ENCODE data around the gene PRMT9.
A peak's percentile ranks its signal among the peaks of the same experiment; 100 is the strongest.

PRMT9 gene

DNA sequence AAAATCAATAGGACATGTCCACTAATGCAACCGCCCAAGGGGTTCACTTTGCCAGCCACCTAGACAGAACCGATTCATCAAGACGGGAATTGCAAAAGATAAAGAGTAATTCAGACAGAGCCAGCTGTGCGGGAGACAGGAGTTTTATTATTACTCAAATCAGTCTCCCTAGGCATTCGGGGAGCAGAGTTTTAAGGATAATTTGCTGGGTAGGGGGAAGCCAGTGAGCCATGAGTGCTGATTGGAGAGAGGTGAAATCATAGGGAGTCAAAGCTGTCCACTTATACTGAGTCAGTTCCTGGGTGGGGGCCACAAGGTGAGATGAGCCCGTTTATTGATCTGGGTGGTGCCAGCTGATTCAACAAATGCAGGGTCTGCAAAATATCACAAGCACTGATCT, 58.2 kb downstream of the PRMT9 start:
- DNase-seq (ENCODE audit: low read depth) = no peak
- TF ChIP-seq, protein P1, sequence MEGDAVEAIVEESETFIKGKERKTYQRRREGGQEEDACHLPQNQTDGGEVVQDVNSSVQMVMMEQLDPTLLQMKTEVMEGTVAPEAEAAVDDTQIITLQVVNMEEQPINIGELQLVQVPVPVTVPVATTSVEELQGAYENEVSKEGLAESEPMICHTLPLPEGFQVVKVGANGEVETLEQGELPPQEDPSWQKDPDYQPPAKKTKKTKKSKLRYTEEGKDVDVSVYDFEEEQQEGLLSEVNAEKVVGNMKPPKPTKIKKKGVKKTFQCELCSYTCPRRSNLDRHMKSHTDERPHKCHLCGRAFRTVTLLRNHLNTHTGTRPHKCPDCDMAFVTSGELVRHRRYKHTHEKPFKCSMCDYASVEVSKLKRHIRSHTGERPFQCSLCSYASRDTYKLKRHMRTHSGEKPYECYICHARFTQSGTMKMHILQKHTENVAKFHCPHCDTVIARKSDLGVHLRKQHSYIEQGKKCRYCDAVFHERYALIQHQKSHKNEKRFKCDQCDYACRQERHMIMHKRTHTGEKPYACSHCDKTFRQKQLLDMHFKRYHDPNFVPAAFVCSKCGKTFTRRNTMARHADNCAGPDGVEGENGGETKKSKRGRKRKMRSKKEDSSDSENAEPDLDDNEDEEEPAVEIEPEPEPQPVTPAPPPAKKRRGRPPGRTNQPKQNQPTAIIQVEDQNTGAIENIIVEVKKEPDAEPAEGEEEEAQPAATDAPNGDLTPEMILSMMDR (conservative IDR thresholded peaks at IDR 0.05; ENCODE audit: low read length) = no peak
- no peak overlapping the region for H3K4me3 ChIP-seq (ENCODE audit: low read length)

DNA sequence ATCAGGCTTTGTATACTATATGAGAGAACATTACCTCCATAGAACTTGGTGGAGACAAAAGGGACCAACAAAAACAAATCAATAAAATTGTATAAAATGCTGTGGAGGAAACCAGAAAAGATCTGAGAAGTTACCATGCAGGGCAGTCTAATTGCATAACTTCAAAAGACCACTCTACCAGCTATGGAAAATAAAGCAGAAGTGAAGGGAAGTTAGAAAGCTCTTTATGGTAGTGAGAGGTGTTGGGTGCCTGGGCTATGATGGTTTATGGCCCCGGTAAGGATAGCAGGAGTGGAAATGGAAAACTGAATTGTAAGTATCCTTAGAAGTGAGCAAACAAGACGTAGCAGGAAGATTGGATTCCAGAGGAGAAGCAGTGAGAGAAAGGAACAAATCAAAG, 63.6 kb downstream of the PRMT9 start:
- TF ChIP-seq, protein P1 (conservative IDR thresholded peaks at IDR 0.05; ENCODE audit: low read length) = no peak
- H3K4me3 ChIP-seq (ENCODE audit: low read length) = no peak overlapping the region
- DNase-seq (ENCODE audit: low read depth) = no peak

DNA sequence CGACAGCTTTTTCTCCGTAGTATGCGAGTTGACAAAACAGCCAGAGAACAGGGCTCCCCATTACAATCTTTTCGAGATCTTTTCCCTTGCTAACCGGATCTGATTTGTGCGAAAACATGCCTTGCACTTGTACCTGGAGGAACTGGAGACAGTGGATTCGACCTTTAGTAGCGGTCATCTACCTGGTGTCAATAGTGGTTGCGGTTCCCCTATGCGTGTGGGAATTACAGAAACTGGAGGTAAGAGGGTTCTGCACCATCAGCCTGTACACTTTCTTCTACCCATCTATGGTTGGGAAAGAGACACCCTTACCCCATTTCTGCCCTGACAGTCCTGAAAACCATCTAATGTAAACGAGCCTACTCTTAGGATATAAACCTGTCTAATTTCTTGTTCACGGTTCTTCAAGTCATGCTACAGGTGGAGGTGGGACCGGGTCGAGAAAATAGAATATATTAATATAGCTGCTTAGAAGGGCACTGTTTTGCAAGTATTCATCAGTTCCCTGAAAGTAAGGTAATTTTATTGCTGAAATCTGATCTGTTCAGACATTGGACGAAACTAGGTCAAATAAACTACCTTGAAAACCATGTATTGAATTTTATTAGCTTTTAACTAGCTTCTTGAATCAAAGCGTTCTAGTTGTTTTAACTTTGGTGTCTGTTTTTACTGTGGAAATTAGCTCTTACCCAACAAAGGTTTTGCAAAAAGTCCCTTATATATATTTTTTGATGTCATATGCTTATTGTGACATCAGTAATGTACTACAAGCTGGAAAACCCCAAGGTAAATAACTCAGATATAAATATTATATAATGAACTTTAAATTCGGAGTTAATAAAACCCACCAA, 65.9 kb downstream of the PRMT9 start:
- no peak for DNase-seq (ENCODE audit: low read depth)
- TF ChIP-seq, protein P1 (conservative IDR thresholded peaks at IDR 0.05; ENCODE audit: low read length) = no peak
- peak overlapping the region; percentile 95 for H3K4me3 ChIP-seq (ENCODE audit: low read length)

DNA sequence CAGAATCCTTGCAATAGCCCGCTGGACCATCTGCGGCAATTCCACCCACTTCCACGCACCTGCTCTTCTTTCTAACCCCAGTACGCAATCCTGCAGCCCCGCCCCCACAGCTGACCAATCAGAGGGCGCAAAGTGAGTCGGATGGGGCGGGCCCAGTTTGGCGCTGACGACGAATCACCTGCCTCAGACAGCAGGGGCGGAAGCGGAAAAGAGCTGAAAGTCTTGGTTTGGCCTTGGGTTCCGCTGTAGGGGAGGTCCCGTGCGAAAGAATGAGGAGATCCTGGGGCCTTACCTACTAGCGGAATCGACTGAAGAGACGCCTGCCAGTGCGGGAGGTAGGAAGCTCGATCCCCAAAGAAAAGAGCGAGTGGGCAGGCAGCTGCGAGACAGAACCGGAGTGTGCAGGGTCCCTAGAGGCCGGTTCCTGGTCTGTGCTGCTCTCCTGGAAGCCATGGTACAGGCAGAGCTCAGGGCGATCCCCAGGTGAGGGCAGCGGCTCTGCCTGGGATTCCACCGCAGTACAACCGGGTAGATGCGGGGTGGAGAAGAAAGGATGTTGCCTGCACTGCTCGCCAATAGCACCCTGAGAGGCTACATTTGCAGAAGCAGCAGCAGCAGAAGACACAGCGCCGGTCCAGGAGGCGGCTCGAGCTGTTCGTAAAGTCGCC, 66.7 kb downstream of the PRMT9 start, which contains the start of gene TMEM184C:
Gene TMEM184C (plus strand): TSS at position 225 of the 668 bp plus-strand sequence. CDS start 560 bp downstream, outside the sequence.
- TF ChIP-seq, protein P1 (conservative IDR thresholded peaks at IDR 0.05; ENCODE audit: low read length) = peak; percentile 23; the same call in 1 of the 2 replicates
- peak within 1 kb of the TSS; percentile 95 for H3K4me3 ChIP-seq (ENCODE audit: low read length)
- DNase-seq (ENCODE audit: low read depth) = peak; percentile 89

DNA sequence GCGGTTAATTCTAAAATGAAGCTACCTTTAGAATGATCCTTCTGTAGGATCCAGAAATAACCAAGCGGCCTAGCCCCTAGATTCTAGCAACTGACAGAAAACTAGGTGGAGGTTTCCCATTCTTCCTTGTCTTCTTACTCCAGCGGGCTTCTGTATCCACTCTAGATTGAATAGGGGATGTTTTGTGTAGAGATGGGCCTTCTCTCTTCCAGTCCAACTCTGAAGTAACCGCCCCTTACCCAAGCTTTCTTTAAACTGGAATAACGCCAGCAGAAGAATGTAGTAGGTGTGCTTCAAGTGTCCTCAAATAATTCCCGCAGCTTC, 67.2 kb downstream of the PRMT9 start:
- peak overlapping the region; percentile 95 for H3K4me3 ChIP-seq (ENCODE audit: low read length)
- no peak for DNase-seq (ENCODE audit: low read depth)
- TF ChIP-seq, protein P1 (conservative IDR thresholded peaks at IDR 0.05; ENCODE audit: low read length) = no peak

- H3K4me3 ChIP-seq (ENCODE audit: low read length) = no peak overlapping the region
- TF ChIP-seq, protein P1 (conservative IDR thresholded peaks at IDR 0.05; ENCODE audit: low read length) = no peak
- DNase-seq (ENCODE audit: low read depth) = peak; percentile 36
Measured at GRCh38 chr4:147610686-147611085, 73.3 kb downstream of the PRMT9 start.

GRCh38 chr4:147607471-147607870, 76.5 kb downstream of the PRMT9 start:
- DNase-seq (ENCODE audit: low read depth) = no peak
- H3K4me3 ChIP-seq (ENCODE audit: low read length) = no peak overlapping the region
- TF ChIP-seq, protein P1 (conservative IDR thresholded peaks at IDR 0.05; ENCODE audit: low read length) = no peak
